Neural progenitor cell (in vitro differentiated cells): ENCODE measurements around the gene VSIG1.

Experiments used
- EZH2 ChIP-seq: fragments of 200-600 bp; sonication (generic); IDR thresholded peaks from 2 replicates; pipeline ENCODE4 v1.6.1; 2017; ENCODE audit warnings: antibody characterized with exemption, mild to moderate bottlenecking, moderate library complexity
- TF ChIP-seq, protein P1 (sequence below): fragments of 200-600 bp; sonication (generic); IDR thresholded peaks from 2 replicates; pipeline ENCODE4 v1.5.1; 2017; ENCODE audit warnings: antibody characterized with exemption, mild to moderate bottlenecking

DNA sequence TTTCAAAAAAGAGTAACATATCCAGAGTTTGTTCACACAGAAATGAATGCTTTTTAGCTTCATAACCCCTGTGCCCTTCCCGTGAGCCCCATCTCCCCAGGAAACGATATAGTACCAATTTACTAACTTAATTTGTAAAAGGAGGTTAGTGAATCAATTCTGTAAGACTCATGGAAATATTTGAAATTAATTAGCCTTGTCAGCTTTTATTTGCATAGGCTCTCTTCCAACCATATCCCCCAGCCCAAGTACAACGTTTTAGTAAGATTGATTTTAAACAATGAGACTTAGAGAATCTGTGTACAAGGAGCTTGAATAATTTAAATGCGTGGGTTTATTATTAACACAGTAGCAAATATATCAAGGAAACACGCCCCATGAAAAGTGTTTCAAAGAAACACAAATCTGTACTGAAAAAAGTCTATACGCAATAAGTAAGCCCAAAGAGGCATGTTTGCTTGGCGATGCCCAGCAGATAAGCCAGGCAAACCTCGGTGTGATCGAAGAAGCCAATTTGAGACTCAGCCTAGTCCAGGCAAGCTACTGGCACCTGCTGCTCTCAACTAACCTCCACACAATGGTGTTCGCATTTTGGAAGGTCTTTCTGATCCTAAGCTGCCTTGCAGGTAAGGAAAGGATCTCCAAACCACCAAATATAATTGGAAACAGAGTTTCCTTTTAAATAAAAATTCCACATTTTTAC is at the start of gene VSIG1:
- TF ChIP-seq, protein P1, sequence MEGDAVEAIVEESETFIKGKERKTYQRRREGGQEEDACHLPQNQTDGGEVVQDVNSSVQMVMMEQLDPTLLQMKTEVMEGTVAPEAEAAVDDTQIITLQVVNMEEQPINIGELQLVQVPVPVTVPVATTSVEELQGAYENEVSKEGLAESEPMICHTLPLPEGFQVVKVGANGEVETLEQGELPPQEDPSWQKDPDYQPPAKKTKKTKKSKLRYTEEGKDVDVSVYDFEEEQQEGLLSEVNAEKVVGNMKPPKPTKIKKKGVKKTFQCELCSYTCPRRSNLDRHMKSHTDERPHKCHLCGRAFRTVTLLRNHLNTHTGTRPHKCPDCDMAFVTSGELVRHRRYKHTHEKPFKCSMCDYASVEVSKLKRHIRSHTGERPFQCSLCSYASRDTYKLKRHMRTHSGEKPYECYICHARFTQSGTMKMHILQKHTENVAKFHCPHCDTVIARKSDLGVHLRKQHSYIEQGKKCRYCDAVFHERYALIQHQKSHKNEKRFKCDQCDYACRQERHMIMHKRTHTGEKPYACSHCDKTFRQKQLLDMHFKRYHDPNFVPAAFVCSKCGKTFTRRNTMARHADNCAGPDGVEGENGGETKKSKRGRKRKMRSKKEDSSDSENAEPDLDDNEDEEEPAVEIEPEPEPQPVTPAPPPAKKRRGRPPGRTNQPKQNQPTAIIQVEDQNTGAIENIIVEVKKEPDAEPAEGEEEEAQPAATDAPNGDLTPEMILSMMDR: no peak
- no peak for TF ChIP-seq EZH2
